WTC11 (cell line): Measurements from ENCODE around the gene KNOP1. TPM values are rescaled to one million over a fixed set of nuclear protein-coding genes. Genes with fewer than 3 reads are reported as not detected.

Experiments
- ATAC-seq: fragments of 200-7000 bp; cut with Tn5 transposase; 2 replicates; pipeline ENCODE4 v1.10.0; 2021; ENCODE audit warnings: mild to moderate bottlenecking, moderate library complexity
- CTCF ChIA-PET: fragments of 300-600 bp; sonication (Branson Sonifier 250); formaldehyde crosslinking; loops from one replicate; lab custom pipeline; 2021; ENCODE audit warnings: antibody characterized with exemption; lab: Charles Lee
- POLR2A ChIA-PET: fragments of 350-600 bp; sonication (Branson Sonifier 250); formaldehyde crosslinking; loops from one replicate; lab custom pipeline; 2021; ENCODE audit warnings: antibody characterized with exemption; lab: Charles Lee
- DNase-seq: peaks from one replicate; pipeline ENCODE4 v3.0.0; 2021; ENCODE audit warnings: low spot score
- H3K27ac Mint-ChIP-seq: 2 replicates; pipeline ENCODE4 v1.8.0; 2021; ENCODE audit warnings: mixed read lengths
- H3K27me3 Mint-ChIP-seq: 2 replicates; pipeline ENCODE4 v1.8.0; 2021; ENCODE audit warnings: low read depth, mild to moderate bottlenecking, moderate library complexity, mixed read lengths
- H3K36me3 Mint-ChIP-seq: 2 replicates; pipeline ENCODE4 v1.8.0; 2021; ENCODE audit warnings: mixed read lengths
- H3K4me1 Mint-ChIP-seq: 2 replicates; pipeline ENCODE4 v1.8.0; 2022; ENCODE audit warnings: mixed read lengths
- H3K4me3 Mint-ChIP-seq: 2 replicates; pipeline ENCODE4 v1.8.0; 2021; ENCODE audit warnings: mild to moderate bottlenecking, moderate library complexity, mixed read lengths
- H3K9me3 Mint-ChIP-seq: 2 replicates; pipeline ENCODE4 v1.8.0; 2021; ENCODE audit warnings: mixed read lengths
- CREM ChIP-seq: sonication (generic); formaldehyde crosslinking; IDR thresholded peaks from 2 replicates; pipeline ENCODE4 v1.8.1; 2022; ENCODE audit warnings: mild to moderate bottlenecking, missing genetic modification reagents, moderate library complexity
- E2F1 ChIP-seq: sonication (generic); formaldehyde crosslinking; IDR thresholded peaks from 2 replicates; pipeline ENCODE4 v1.8.0; 2022; ENCODE audit warnings: mild to moderate bottlenecking, missing genetic modification reagents
- PRRX2 ChIP-seq: fragments of 250-450 bp; sonication (Bioruptor Pico); IDR thresholded peaks from 2 replicates; pipeline ENCODE4 v1.8.0; 2021; ENCODE audit warnings: mild to moderate bottlenecking
- RELA ChIP-seq: sonication (generic); formaldehyde crosslinking; IDR thresholded peaks from 2 replicates; pipeline ENCODE4 v1.8.1; 2022; ENCODE audit warnings: missing genetic modification reagents, mild to moderate bottlenecking, borderline replicate concordance
- STAT6 ChIP-seq: sonication (generic); formaldehyde crosslinking; conservative IDR thresholded peaks from 2 replicates; pipeline ENCODE4 v1.8.1; 2023; ENCODE audit warnings: mild to moderate bottlenecking, low read depth, missing genetic modification reagents, moderate library complexity
- ZNF219 ChIP-seq: sonication (generic); formaldehyde crosslinking; IDR thresholded peaks from 2 replicates; pipeline ENCODE4 v1.8.0; 2023; ENCODE audit warnings: missing genetic modification reagents, mild to moderate bottlenecking, borderline replicate concordance
- ZNF317 ChIP-seq: sonication (generic); formaldehyde crosslinking; IDR thresholded peaks from 2 replicates; pipeline ENCODE4 v1.8.1; 2023; ENCODE audit warnings: low read depth, mild to moderate bottlenecking, moderate library complexity, missing genetic modification reagents, borderline replicate concordance
- ZNF416 ChIP-seq: fragments of 250-450 bp; sonication (Bioruptor Pico); IDR thresholded peaks from 2 replicates; pipeline ENCODE4 v1.9.0; 2021; ENCODE audit warnings: mild to moderate bottlenecking, inconsistent platforms
- ZNF671 ChIP-seq: fragments of 250-450 bp; sonication (Bioruptor Pico); IDR thresholded peaks from 2 replicates; pipeline ENCODE4 v1.8.0; 2021; ENCODE audit warnings: mild to moderate bottlenecking
- total RNA-seq: library from RNA; stranded (reverse); gene quantifications from 3 replicates; pipeline ENCODE4 v1.2.3, GENCODE V29; 2021
- TF ChIP-seq, protein P1 (sequence below): sonication (generic); formaldehyde crosslinking; IDR thresholded peaks from 2 replicates; pipeline ENCODE4 v1.8.0; 2022; ENCODE audit warnings: missing genetic modification reagents
- TF ChIP-seq, protein P2 (sequence below): sonication (generic); formaldehyde crosslinking; IDR thresholded peaks from 2 replicates; pipeline ENCODE4 v1.8.1; 2022; ENCODE audit warnings: missing genetic modification reagents, borderline replicate concordance

KNOP1 gene
- total RNA-seq, 1 experiment from 2014 or later: 102 TPM

- TF ChIP-seq, protein P1, sequence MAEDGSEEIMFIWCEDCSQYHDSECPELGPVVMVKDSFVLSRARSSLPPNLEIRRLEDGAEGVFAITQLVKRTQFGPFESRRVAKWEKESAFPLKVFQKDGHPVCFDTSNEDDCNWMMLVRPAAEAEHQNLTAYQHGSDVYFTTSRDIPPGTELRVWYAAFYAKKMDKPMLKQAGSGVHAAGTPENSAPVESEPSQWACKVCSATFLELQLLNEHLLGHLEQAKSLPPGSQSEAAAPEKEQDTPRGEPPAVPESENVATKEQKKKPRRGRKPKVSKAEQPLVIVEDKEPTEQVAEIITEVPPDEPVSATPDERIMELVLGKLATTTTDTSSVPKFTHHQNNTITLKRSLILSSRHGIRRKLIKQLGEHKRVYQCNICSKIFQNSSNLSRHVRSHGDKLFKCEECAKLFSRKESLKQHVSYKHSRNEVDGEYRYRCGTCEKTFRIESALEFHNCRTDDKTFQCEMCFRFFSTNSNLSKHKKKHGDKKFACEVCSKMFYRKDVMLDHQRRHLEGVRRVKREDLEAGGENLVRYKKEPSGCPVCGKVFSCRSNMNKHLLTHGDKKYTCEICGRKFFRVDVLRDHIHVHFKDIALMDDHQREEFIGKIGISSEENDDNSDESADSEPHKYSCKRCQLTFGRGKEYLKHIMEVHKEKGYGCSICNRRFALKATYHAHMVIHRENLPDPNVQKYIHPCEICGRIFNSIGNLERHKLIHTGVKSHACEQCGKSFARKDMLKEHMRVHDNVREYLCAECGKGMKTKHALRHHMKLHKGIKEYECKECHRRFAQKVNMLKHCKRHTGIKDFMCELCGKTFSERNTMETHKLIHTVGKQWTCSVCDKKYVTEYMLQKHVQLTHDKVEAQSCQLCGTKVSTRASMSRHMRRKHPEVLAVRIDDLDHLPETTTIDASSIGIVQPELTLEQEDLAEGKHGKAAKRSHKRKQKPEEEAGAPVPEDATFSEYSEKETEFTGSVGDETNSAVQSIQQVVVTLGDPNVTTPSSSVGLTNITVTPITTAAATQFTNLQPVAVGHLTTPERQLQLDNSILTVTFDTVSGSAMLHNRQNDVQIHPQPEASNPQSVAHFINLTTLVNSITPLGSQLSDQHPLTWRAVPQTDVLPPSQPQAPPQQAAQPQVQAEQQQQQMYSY (CRISPR knock-in tag): no peak
- TF ChIP-seq ZNF219 (CRISPR knock-in tag) (no peak), ZNF416 (CRISPR knock-in tag) (no peak), PRRX2 (CRISPR knock-in tag) (no peak), ZNF671 (CRISPR knock-in tag) (no peak)
- TF ChIP-seq, all 79 proteins: peak for 0
Observed at GRCh38 chr16:19751478-19752385, 33.7 kb upstream of the KNOP1 start (continued).

DNA sequence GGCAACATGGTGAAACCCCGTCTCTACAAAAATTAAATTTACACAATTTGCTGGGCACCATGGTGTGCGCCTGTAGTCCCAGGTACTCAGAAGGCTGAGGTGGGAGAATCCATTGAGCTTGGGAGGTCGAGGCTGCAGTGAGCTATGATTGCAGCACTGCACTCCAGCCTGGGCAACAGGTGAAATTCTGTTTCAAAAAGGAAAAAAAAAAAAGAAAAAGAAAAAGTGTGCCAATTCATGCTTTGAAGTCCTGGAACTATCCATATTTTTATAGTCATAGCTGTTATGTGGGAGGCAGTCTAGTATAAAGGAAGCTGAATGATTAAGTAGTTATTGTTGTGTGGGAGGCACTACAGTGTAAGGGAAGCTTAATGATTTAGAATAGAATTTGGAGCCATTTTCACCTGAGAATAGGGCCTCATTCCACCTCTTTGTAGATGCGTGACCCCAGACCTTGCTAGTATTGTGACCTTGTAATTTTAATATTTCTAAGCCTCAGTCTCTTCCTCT is 31.6 kb upstream of the KNOP1 start:
- Mint-ChIP-seq H3K4me3 (no peak overlapping the region), H3K9me3 (no peaks in the 10 kb centered on the region), H3K27ac (no peak overlapping the region), H3K4me1 (peaks cover 2% of the 10 kb centered on the region; the same call in 1 of the 2 replicates), H3K27me3 (no peaks in the 10 kb centered on the region), H3K36me3 (no peaks in the 10 kb centered on the region)
- DNase-seq (no peak), ATAC-seq (no peak)
- POLR2A ChIA-PET: no interaction called here
- TF ChIP-seq CREM (CRISPR knock-in tag): no peak
- no peak for TF ChIP-seq RELA
- TF ChIP-seq, protein P2, sequence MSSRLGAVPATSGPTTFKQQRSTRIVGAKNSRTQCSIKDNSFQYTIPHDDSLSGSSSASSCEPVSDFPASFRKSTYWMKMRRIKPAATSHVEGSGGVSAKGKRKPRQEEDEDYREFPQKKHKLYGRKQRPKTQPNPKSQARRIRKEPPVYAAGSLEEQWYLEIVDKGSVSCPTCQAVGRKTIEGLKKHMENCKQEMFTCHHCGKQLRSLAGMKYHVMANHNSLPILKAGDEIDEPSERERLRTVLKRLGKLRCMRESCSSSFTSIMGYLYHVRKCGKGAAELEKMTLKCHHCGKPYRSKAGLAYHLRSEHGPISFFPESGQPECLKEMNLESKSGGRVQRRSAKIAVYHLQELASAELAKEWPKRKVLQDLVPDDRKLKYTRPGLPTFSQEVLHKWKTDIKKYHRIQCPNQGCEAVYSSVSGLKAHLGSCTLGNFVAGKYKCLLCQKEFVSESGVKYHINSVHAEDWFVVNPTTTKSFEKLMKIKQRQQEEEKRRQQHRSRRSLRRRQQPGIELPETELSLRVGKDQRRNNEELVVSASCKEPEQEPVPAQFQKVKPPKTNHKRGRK (CRISPR knock-in tag): no peak
- TF ChIP-seq E2F1 (CRISPR knock-in tag): no peak
- no peak for TF ChIP-seq STAT6 (CRISPR knock-in tag)
- no peak for TF ChIP-seq ZNF317 (CRISPR knock-in tag)
- CTCF ChIA-PET: interaction anchor here (1.0 kb wide), 1 partner anchor 166 kb away, joined by 3 read pairs; no protein-coding TSS in a partner anchor
